ENCODE data around the gene PSAPL1. TPM values are rescaled to one million over a fixed set of nuclear protein-coding genes. Genes with fewer than 3 reads are reported as not detected.

Gene PSAPL1
- total RNA-seq, 4 donors from 2014 or later: not detected

DNA sequence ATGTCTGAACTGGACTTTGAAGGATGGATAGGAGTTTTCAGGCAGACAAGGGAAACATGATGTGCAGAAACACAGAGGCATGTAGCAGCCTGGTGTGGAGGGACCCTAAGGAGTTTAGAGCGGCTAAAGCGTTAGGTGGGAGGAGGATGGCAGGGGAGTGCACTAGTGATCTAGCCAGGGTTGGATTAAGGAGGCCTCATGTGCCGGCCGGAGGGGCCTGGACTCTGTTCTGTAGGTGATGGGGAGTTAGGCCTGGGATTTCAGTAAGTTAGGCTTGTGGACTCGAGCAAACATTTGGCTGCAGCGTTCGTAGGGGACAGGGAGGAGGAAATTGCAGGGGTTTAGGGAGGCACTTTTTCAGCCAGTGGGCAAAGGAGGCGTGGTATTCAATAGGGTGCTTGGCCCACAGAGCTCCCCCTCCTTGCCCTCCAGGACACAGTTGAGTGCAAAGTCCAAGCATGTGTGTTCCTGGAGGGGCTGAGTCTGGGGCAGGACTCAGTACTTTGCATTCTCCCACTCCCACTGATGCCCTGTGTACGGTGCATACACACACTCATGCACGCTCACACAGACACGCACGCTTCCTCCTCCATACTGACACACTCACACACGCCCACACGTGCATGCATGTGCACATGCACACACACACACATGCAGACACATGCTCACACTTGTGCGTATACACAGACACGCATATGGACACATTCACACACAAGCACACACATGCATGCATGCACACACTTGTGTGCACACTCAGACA is 18.6 kb downstream of the PSAPL1 start:
- no peak overlapping the region for H3K4me3 ChIP-seq
- H3K9me3 ChIP-seq: no peaks in the 10 kb centered on the region
- TF ChIP-seq, protein P1, sequence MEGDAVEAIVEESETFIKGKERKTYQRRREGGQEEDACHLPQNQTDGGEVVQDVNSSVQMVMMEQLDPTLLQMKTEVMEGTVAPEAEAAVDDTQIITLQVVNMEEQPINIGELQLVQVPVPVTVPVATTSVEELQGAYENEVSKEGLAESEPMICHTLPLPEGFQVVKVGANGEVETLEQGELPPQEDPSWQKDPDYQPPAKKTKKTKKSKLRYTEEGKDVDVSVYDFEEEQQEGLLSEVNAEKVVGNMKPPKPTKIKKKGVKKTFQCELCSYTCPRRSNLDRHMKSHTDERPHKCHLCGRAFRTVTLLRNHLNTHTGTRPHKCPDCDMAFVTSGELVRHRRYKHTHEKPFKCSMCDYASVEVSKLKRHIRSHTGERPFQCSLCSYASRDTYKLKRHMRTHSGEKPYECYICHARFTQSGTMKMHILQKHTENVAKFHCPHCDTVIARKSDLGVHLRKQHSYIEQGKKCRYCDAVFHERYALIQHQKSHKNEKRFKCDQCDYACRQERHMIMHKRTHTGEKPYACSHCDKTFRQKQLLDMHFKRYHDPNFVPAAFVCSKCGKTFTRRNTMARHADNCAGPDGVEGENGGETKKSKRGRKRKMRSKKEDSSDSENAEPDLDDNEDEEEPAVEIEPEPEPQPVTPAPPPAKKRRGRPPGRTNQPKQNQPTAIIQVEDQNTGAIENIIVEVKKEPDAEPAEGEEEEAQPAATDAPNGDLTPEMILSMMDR (IDR thresholded peaks at IDR 0.05): no peak
- no peak for TF ChIP-seq POLR2A (IDR thresholded peaks at IDR 0.05; ENCODE audit: low read depth)
- TF ChIP-seq EP300 (IDR thresholded peaks at IDR 0.05): no peak
- TF ChIP-seq POLR2AphosphoS5 (IDR thresholded peaks at IDR 0.05): no peak
- intact Hi-C loops (cut with DNase I): no loop called here
- 85% methylated on average over 16 of the region's 16 CpGs for WGBS
- H3K27ac ChIP-seq (replicated peaks in 1 of 4): no peak overlapping the region
- H3K27me3 ChIP-seq: no peaks in the 10 kb centered on the region
- H3K4me1 ChIP-seq: peaks cover 3 to 43% (median 37%) of the 10 kb centered on the region in 4 donors
- H3K36me3 ChIP-seq: no peaks in the 10 kb centered on the region
- DNase-seq (ENCODE audit: extremely low spot score): no peak

DNA sequence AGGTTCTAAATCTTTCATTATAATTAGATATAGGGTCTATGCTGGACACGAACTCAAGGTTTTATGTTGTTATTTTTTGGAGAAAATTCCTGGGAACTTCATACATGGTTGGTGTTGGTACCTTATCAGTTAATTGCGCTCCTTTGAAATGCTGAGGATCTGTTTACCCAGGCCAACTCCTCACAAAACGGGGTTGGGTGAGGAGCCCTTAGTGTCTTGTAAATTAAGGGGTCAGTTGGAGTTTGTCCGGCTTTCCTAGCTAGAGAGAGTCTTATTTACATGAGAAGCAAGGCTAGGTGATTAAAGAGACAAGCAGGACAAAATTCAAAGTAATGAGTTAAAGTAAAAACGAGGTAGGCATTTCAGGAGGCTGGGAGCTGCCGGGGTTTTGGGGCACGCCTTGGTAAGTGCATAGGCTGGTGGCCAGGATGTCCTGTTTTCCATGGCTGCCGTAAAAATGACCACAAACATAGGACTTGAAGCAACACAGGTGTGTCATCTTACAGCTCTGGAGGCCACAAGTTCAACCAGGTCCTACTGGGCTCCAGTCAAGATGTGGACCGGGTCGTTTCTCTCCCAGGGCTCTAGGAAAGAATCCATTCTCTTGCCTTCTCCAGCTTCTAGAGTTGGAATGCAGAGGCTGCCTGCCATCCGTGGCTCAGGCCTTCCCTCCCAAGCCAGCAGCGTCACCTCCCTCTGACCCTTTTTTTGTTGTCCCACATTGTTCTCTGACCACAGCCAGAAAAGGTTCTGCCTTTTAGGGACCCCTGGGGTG is 19.8 kb downstream of the PSAPL1 start:
- intact Hi-C loops (cut with DNase I): no loop called here
- H3K4me3 ChIP-seq: no peak overlapping the region
- TF ChIP-seq EP300 (IDR thresholded peaks at IDR 0.05) (no peak), POLR2AphosphoS5 (IDR thresholded peaks at IDR 0.05) (no peak), POLR2A (IDR thresholded peaks at IDR 0.05; ENCODE audit: low read depth) (no peak)
- TF ChIP-seq, protein P1 (IDR thresholded peaks at IDR 0.05): no peak
- H3K27me3 ChIP-seq: no peaks in the 10 kb centered on the region
- H3K36me3 ChIP-seq: no peaks in the 10 kb centered on the region
- no peaks in the 10 kb centered on the region for H3K9me3 ChIP-seq
- WGBS: 48% methylated on average over 12 of the region's 12 CpGs
- H3K27ac ChIP-seq (replicated peaks in 1 of 4): peak overlapping the region in 1 of 4 donors; percentile 26
- peaks cover 3 to 45% (median 43%) of the 10 kb centered on the region in 4 donors for H3K4me1 ChIP-seq
- DNase-seq (ENCODE audit: extremely low spot score): no peak

DNA sequence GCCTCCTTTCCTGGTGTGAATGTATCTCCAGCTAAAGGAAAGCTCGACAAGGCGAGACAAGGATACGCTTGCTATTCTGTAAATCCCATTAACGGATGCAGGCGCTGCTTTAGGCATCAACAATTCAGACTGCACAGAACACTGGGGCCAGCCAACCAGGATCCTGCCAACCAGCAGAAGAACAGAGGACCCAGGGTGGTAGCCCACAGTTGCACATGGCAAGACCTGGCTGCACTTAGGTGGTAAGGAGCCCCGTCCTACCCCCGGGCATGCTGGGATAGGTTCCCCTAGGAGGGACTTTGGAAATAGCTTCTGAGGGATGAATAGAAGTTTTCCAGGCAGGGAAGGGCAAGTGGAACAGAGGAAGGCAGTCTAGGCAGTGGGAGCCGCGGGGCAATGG is 20.7 kb downstream of the PSAPL1 start:
- WGBS: 85% methylated on average over 9 of the region's 9 CpGs
- Histone ChIP-seq H3K4me3 (no peak overlapping the region), H3K9me3 (peaks cover 0 to 6% (median 4%) of the 10 kb centered on the region in 4 donors), H3K4me1 (peaks cover 3 to 48% (median 39%) of the 10 kb centered on the region in 4 donors), H3K36me3 (no peaks in the 10 kb centered on the region), H3K27ac (replicated peaks in 1 of 4) (peak overlapping the region in 2 of 4 donors; percentile 2 to 28), H3K27me3 (no peaks in the 10 kb centered on the region)
- DNase-seq (ENCODE audit: extremely low spot score): no peak
- TF ChIP-seq, protein P1 (IDR thresholded peaks at IDR 0.05): no peak
- TF ChIP-seq EP300 (IDR thresholded peaks at IDR 0.05) (no peak), POLR2A (IDR thresholded peaks at IDR 0.05; ENCODE audit: low read depth) (no peak), POLR2AphosphoS5 (IDR thresholded peaks at IDR 0.05) (no peak)
- intact Hi-C loops (cut with DNase I): no loop called here

DNA sequence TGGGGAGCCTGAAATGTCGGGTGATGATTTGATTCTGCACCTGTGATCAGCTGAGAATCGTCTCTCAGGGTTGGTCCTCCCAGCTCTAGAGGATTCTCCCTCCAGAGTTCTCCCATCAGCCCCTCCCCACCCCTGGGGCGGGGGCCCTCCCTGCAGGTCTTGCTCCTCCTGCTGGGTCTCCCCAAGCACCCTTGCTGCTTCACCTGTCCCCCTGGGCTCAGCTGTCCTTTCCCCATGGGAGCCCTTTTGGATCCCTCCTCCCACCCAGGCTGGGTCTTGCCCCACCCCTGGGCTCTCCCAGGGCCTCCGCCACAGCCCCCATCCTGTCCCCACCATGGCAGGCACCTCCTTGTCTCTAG is 22.2 kb downstream of the PSAPL1 start:
- 56% methylated on average over 4 of the region's 4 CpGs for WGBS
- no peaks in the 10 kb centered on the region for H3K36me3 ChIP-seq
- no peak for DNase-seq (ENCODE audit: extremely low spot score)
- no peak overlapping the region for H3K4me3 ChIP-seq
- intact Hi-C loops (cut with DNase I): no loop called here
- TF ChIP-seq POLR2AphosphoS5 (IDR thresholded peaks at IDR 0.05) (no peak), EP300 (IDR thresholded peaks at IDR 0.05) (no peak), POLR2A (IDR thresholded peaks at IDR 0.05; ENCODE audit: low read depth) (no peak)
- TF ChIP-seq, protein P1 (IDR thresholded peaks at IDR 0.05): no peak
- H3K4me1 ChIP-seq: peaks cover 3 to 49% (median 39%) of the 10 kb centered on the region in 4 donors
- peak overlapping the region in 3 of 4 donors; percentile 77 to 82 (median 79) for H3K27ac ChIP-seq (replicated peaks in 1 of 4)
- H3K27me3 ChIP-seq: no peaks in the 10 kb centered on the region
- peaks cover 0 to 21% (median 18%) of the 10 kb centered on the region in 4 donors for H3K9me3 ChIP-seq
